ENCODE results near the gene PPFIBP1. TPM values are rescaled to one million over a fixed set of nuclear protein-coding genes. Genes with fewer than 3 reads are reported as not detected.

PPFIBP1 gene
- polyA plus RNA-seq (2011; rRNA removed), result 47.5 and 67.4 TPM in 2 replicates
- polyA minus RNA-seq (2011; rRNA and poly(A)+ RNA removed), result 83.0 and 93.0 TPM in 2 replicates

GRCh38 chr12:27523642-27524493 lies at the start of gene PPFIBP1:
Gene PPFIBP1, plus strand, starts transcription at chr12:27524206. Its CDS starts 109,191 bp downstream, at chr12:27633397.
- POLR2A ChIA-PET, result interaction anchor here (0.6 to 1.5 kb wide), 2 partner anchors 10 to 18 kb away, joined by 3 read pairs; no protein-coding TSS in a partner anchor
- peak; percentile 95 for DNase-seq (ENCODE audit: low read depth)
- CTCF ChIA-PET, result interaction anchor here (0.6 to 2.5 kb wide), 15 partner anchors 9 to 131 kb away, joined by 3 to 14 read pairs (median 4); no protein-coding TSS in a partner anchor
- peak; percentile 43 for TF ChIP-seq CTCF (IDR thresholded peaks at IDR 0.05; ENCODE audit: insufficient read depth, low read depth, low read length)
- Histone ChIP-seq H3K4me3 (ENCODE audit: low read depth, low read length) (peak within 1 kb of the TSS; percentile 88), H3K27me3 (ENCODE audit: control insufficient read depth, insufficient read depth, low read length) (no peaks in the 10 kb centered on the region), H3K36me3 (ENCODE audit: control insufficient read depth, insufficient read depth, low read length) (no peaks in the 10 kb centered on the region)

- no peaks in the 10 kb centered on the region for H3K27me3 ChIP-seq (ENCODE audit: control insufficient read depth, insufficient read depth, low read length)
- POLR2A ChIA-PET, result interaction anchor here (0.6 kb wide), 1 partner anchor 10 kb away, joined by 12 read pairs; no protein-coding TSS in a partner anchor
- CTCF ChIA-PET, result interaction anchor here (0.8 to 1.1 kb wide), 3 partner anchors 13 to 160 kb away, joined by 3 to 8 read pairs (median 3); no protein-coding TSS in a partner anchor
Observed at GRCh38 chr12:27474344-27474743, 49.7 kb upstream of the PPFIBP1 start.

DNA sequence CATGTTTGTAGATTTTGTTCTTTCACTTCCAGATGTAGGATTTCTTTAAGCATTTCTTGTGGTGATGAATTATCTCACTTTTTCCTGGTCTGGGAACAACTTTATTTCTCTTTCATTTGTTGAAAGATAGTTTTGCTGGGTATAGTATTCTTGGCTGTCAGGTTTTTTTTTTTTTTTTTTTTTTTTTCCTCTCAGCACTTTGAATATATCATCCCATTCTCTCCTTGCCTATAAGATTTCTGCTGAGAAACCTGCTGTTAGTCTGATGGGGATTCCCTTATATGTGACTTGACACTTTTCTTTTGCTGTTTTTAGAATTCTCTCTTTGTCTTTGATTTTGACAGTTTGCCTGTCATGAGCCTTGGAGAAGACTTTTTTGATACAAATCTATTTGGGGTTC lies 47.0 kb upstream of the PPFIBP1 start:
- Histone ChIP-seq H3K36me3 (ENCODE audit: control insufficient read depth, insufficient read depth, low read length) (no peaks in the 10 kb centered on the region), H3K27me3 (ENCODE audit: control insufficient read depth, insufficient read depth, low read length) (no peaks in the 10 kb centered on the region), H3K4me3 (ENCODE audit: low read depth, low read length) (no peak overlapping the region)
- no peak for TF ChIP-seq CTCF (IDR thresholded peaks at IDR 0.05; ENCODE audit: insufficient read depth, low read depth, low read length)
- ChIA-PET POLR2A (no interaction called here), CTCF (no interaction called here)
- DNase-seq (ENCODE audit: low read depth), result no peak

More at GRCh38 chr12:27474344-27474743, 49.7 kb upstream of the PPFIBP1 start:
- no peak for TF ChIP-seq CTCF (IDR thresholded peaks at IDR 0.05; ENCODE audit: insufficient read depth, low read depth, low read length)
- peak; percentile 54 for DNase-seq (ENCODE audit: low read depth)
- Histone ChIP-seq H3K36me3 (ENCODE audit: control insufficient read depth, insufficient read depth, low read length) (no peaks in the 10 kb centered on the region), H3K4me3 (ENCODE audit: low read depth, low read length) (no peak overlapping the region)

- H3K36me3 ChIP-seq (ENCODE audit: control insufficient read depth, insufficient read depth, low read length), result no peaks in the 10 kb centered on the region
- no peak for TF ChIP-seq CTCF (IDR thresholded peaks at IDR 0.05; ENCODE audit: insufficient read depth, low read depth, low read length)
- POLR2A ChIA-PET, result no interaction called here
- DNase-seq (ENCODE audit: low read depth), result no peak
- H3K27me3 ChIP-seq (ENCODE audit: control insufficient read depth, insufficient read depth, low read length), result no peaks in the 10 kb centered on the region
- CTCF ChIA-PET, result interaction anchor here (0.6 kb wide), 1 partner anchor 18 kb away, joined by 3 read pairs; no protein-coding TSS in a partner anchor
- no peak overlapping the region for H3K4me3 ChIP-seq (ENCODE audit: low read depth, low read length)
Observed at GRCh38 chr12:27478949-27479348, 45.1 kb upstream of the PPFIBP1 start.

- Histone ChIP-seq H3K4me3 (ENCODE audit: low read depth, low read length) (no peak overlapping the region), H3K27me3 (ENCODE audit: control insufficient read depth, insufficient read depth, low read length) (no peaks in the 10 kb centered on the region), H3K36me3 (ENCODE audit: control insufficient read depth, insufficient read depth, low read length) (no peaks in the 10 kb centered on the region)
- no peak for DNase-seq (ENCODE audit: low read depth)
- POLR2A ChIA-PET, result no interaction called here
- CTCF ChIA-PET, result no interaction called here
- no peak for TF ChIP-seq CTCF (IDR thresholded peaks at IDR 0.05; ENCODE audit: insufficient read depth, low read depth, low read length)
Observed at GRCh38 chr12:27480016-27480415, 44.0 kb upstream of the PPFIBP1 start.
